Astrocyte of the cerebellum (primary cell): ENCODE results near the gene LSS.

Experiments used
- DNase-seq: peaks from one replicate; pipeline ENCODE4 v3.0.0-alpha.2; 2011; ENCODE audit warnings: low read depth
- H3K4me3 ChIP-seq: 2 replicates; pipeline ENCODE4 v1.5.1; 2011; ENCODE audit warnings: mild to moderate bottlenecking, low read depth, low read length, moderate library complexity
- in situ Hi-C: cut with HindIII; loops from 2 replicates; pipeline ENCODE4 v1.10.0; 2017; ENCODE audit warnings: low sequenced_read_pairs
- TF ChIP-seq, protein P1 (sequence below): IDR thresholded peaks from 2 replicates; pipeline ENCODE4 v1.5.1; 2012; ENCODE audit warnings: low read length, low read depth, moderate library complexity, mild to moderate bottlenecking; ENCODE audit errors: missing control alignments

The LSS gene

DNA sequence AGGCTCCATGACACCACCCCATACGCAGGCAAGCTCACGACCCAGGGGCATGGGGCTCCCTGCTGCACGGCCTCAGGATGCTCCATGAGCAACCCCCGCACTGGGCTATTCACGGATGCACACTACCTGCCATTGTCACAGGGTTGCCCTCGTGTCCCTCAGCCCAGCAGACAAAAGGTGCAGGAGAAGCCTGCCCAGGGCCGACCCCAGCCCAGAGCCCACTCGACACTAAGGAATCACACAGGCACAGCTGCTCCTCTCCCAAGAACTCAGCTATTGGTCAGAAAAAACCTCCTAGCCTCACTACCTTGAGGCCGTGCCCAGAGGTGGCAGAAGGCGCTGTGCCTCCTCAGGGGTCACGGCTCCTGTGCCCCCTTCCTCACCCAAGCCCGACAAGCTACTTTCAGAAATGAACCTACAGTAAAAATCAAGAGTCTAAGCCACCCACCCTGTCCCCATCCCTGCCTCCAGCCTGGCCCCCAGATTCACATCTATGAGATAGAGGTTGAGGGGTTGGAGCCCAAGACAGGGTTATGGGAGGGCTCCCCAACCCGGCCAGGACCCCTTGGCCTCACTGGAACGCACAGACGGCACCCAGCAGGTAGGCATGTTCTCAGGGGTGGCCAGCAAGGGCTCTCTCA is 38.0 kb downstream of the LSS start:
- TF ChIP-seq, protein P1, sequence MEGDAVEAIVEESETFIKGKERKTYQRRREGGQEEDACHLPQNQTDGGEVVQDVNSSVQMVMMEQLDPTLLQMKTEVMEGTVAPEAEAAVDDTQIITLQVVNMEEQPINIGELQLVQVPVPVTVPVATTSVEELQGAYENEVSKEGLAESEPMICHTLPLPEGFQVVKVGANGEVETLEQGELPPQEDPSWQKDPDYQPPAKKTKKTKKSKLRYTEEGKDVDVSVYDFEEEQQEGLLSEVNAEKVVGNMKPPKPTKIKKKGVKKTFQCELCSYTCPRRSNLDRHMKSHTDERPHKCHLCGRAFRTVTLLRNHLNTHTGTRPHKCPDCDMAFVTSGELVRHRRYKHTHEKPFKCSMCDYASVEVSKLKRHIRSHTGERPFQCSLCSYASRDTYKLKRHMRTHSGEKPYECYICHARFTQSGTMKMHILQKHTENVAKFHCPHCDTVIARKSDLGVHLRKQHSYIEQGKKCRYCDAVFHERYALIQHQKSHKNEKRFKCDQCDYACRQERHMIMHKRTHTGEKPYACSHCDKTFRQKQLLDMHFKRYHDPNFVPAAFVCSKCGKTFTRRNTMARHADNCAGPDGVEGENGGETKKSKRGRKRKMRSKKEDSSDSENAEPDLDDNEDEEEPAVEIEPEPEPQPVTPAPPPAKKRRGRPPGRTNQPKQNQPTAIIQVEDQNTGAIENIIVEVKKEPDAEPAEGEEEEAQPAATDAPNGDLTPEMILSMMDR: no peak
- no peak overlapping the region for H3K4me3 ChIP-seq
- in situ Hi-C loops: no loop called here
- no peak for DNase-seq

DNA sequence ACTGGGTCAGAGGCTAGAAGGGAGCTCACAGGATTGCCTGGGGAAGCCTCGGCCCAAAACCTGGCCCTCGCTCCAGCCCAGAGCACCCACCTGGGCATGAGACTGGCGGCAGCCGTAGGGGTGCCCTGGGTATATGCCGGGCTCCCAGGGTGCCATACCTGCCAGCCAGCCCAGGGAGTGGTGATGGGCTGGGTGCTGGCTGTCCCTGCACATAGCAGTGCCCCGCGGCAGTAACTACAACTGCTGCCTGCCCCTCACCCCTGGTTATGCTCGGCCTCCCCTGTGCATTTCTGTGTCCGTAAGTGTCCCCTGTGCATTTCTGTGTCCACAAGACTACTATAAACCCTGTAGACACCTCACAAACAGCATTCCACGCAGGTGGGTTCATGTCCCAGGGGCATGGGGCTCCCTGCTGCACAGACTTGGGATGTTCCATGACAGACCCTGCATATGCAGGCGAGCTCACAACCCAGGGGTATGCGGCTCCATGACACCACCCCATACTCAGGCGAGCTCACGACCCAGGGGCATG is 38.5 kb downstream of the LSS start:
- in situ Hi-C loops: no loop called here
- TF ChIP-seq, protein P1: no peak
- H3K4me3 ChIP-seq: no peak overlapping the region
- DNase-seq: no peak

DNA sequence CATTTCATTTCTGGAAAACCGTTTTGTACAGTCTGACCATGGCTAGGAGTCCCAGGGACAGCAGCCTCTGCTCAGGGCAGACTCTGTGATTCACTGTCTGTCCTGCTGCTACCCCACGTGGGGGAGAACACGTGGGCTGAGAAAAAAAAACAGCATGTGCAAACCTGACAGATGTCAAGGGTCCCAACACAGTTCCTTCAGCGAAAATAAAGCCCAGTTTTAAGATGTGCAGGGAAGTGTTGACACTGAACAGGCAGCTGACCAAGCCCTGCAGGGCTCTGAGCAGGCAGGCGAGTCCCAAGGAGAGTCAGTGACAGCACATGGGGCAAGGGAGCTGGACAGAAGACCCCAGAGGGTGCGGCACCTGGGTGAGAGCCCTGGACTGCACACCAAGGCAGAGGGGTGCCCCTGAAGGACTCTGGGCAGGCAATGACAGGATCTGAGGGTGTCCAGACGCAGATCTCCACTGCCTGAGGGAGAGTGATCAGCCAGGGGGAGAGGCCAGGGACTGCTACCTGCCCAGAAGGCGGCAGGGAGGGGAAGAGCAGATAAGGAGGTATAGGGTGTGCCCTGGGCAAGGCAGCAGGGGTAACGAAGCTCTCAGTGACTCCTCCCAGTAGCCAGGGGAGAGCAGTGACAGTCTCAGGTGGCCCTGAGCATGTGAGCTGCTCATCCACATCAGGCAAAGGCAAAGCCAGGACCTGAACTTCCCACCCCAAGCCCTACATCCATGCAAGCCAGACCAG is 39.2 kb downstream of the LSS start:
- in situ Hi-C loops: no loop called here
- no peak overlapping the region for H3K4me3 ChIP-seq
- no peak for DNase-seq
- TF ChIP-seq, protein P1: no peak

DNA sequence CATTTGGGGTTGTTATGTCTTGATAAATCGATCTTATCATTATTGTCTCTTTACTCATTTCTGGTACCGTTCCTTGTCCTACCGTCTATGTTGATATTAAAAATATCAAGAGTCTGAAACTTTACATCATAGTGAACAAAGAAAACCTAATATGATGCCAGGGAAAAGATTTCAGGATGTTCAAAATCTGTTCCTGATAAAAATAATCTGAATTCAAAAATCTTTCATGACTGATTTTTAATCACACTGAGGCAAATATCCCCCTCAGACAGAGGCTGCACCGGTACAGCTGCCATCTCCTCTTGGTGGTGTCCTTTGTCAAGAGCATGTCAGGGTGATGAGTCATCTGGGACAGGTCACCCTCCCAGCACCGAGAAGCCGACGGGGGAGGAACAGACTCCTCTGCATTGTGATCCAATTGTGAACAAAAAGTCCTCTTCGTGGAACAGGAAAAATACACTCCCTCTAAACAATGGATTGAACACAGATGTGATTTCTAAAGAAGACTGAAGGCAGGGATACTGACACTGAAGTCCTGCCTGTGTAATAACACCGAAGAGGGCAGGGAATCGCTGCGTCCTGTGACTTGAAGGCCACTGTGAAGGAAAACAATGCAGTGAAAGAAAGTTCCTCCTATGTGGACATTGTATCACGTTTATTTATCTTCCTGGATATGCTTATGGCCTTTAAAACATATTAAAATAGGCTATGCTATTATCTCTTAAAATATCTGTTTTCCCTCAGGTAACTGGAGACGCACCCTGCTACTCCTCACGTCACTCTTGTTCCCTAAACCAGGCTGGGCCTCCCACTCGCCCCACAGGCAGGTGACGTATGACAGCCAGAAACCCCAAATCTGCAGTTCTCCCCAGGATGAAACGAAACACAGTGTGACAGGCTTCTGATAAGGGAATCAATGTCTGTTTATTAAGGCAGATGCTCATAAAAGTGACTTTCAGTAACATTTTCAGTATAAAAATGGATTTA is 40.1 kb downstream of the LSS start:
- in situ Hi-C loops: no loop called here
- no peak overlapping the region for H3K4me3 ChIP-seq
- no peak for DNase-seq

DNA sequence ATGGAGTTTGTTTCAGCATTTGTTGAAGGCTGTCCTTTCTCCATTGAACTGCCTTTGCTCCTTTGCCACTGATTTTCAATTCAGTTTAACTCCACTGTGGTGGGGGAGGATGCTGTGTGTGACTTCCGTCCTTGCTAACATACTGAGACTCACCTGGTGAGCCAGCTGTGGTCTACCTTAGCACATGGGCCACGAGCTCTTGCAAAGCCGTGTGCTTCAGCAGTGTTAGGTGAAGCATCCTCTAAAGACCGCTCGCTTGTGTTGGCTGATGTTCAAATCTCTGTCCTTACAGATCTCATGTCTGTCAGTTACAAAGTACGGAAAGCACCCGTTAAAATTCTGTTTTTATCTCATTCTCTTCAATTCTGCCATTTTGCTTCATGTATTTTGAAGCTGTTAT is 40.8 kb downstream of the LSS start:
- TF ChIP-seq, protein P1: no peak
- in situ Hi-C loops: no loop called here
- no peak for DNase-seq
- no peak overlapping the region for H3K4me3 ChIP-seq

More for the DNA sequence above, 40.1 kb downstream of the LSS start:
- TF ChIP-seq, protein P1: no peak

DNA sequence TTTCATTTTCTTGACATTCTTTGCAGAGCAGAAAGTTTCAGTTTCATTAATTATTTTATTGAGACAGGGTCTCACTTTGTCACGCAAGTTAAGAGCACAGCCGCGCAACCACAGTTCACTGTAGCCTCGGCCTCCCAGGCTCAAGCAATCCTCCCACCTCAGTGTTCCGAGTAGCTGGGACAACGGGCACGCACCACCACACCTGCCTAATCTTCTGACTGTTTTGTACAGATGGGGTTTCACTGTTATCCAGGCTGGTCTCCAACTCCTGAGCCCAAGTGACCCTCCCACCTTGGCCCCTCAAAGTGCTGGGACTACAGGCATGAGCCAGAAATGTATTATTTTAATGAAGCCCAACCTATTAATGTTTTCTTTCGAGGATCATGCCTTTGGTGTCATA is 41.3 kb downstream of the LSS start:
- H3K4me3 ChIP-seq: no peak overlapping the region
- in situ Hi-C loops: no loop called here
- TF ChIP-seq, protein P1: no peak
- no peak for DNase-seq
